K562 (cell line): ENCODE measurements around the gene CD22. TPM values are rescaled to one million over a fixed set of nuclear protein-coding genes. Genes with fewer than 3 reads are reported as not detected.

Experiments
- ATAC-seq: fragments of 200-7000 bp; cut with Tn5 transposase; 3 replicates; pipeline ENCODE4 v1.9.1; 2020; ENCODE audit warnings: moderate library complexity
- BruUV-seq: library from RNA; stranded (reverse); fragments of 400-500 nt; replicated peaks from 2 replicates; lab custom pipeline; 2021; lab: Mats Ljungman, UMichigan
- CTCF ChIA-PET: fragments of 300-600 bp; formaldehyde crosslinking; extraction: SDS; loops from one replicate; lab custom pipeline; 2021; ENCODE audit warnings: low intra/inter-chr PET ratio; lab: Yijun Ruan, JAX
- POLR2A ChIA-PET: fragments of 300-600, 350-650 bp; sonication (Branson Sonifier 250); formaldehyde crosslinking; extraction: SDS; loops from one replicate; lab custom pipeline; 2021; ENCODE audit warnings: antibody characterized with exemption, inconsistent platforms; lab: Yijun Ruan, JAX
- DNase-seq, 4 experiments: peaks; one replicate each; pipeline versions ENCODE4 v3.0.0 to v3.0.0-alpha.2; 2011 to 2018; ENCODE audit warnings: low spot score in 3 of 4, mixed read lengths in 3 of 4; ENCODE audit errors: extremely low read depth in 1 of 4
- FAIRE-seq: peaks from 2 replicates; lab custom pipeline; 2011; peaks lifted over from hg19 to GRCh38; lab: Jason Lieb, UNC
- H2AFZ ChIP-seq: 2 replicates; pipeline ENCODE4 v1.6.0; 2011; ENCODE audit warnings: low read depth, low read length, control low read depth, inconsistent platforms
- H3K27ac ChIP-seq: fragments of 200-600 bp; 3 replicates; pipeline ENCODE4 v1.8.0; 2011; ENCODE audit warnings: low read depth, mild to moderate bottlenecking, control low read depth, inconsistent platforms, low read length, moderate library complexity, mixed read lengths; ENCODE audit errors: extremely low read depth
- H3K27me3 ChIP-seq, 2 experiments: fragments of 300-600 bp in 1 of 2; 2 replicates in 1 of 2; 3 replicates in 1 of 2; pipeline versions ENCODE4 v1.6.0 to v1.8.0; 2011; ENCODE audit warnings: inconsistent platforms in 2 of 2, low read length in 2 of 2, mild to moderate bottlenecking in 1 of 2, mixed read lengths in 1 of 2, moderate library complexity in 1 of 2; ENCODE audit not compliant: control insufficient read depth in 2 of 2, insufficient read depth in 2 of 2
- H3K36me3 ChIP-seq: fragments of 300-600 bp; 3 replicates; pipeline ENCODE4 v1.8.0; 2011; ENCODE audit warnings: mild to moderate bottlenecking, low read length, inconsistent platforms; ENCODE audit not compliant: control insufficient read depth, insufficient read depth
- H3K4me1 ChIP-seq, 2 experiments: fragments of 200-600 bp in 1 of 2; replicated peaks in 1 of 2; 2 replicates in 1 of 2; 3 replicates in 1 of 2; pipeline versions ENCODE4 v1.5.1 to v1.8.0; 2011; ENCODE audit warnings: inconsistent platforms in 2 of 2, low read length in 2 of 2, mild to moderate bottlenecking in 1 of 2, mixed read lengths in 1 of 2, moderate library complexity in 1 of 2; ENCODE audit not compliant: control insufficient read depth in 2 of 2, insufficient read depth in 2 of 2
- H3K4me2 ChIP-seq: 2 replicates; pipeline ENCODE4 v1.6.1; 2011; ENCODE audit warnings: low read length, control low read depth, inconsistent platforms, mixed read lengths; ENCODE audit not compliant: insufficient read depth
- H3K4me3 ChIP-seq: fragments of 200-600 bp; sonication (generic), shearing (Covaris generic); 2 replicates; pipeline ENCODE4 v1.5.1; 2016; ENCODE audit warnings: control low read depth, inconsistent platforms
- H3K79me2 ChIP-seq: fragments of 200-600 bp; 3 replicates; pipeline ENCODE4 v1.8.0; 2011; ENCODE audit warnings: low read length, inconsistent platforms; ENCODE audit not compliant: control insufficient read depth, insufficient read depth
- H3K9ac ChIP-seq, 2 experiments: 2 replicates each; pipeline versions ENCODE4 v1.6.0 to v1.6.1; 2011; ENCODE audit warnings: low read depth in 2 of 2, low read length in 2 of 2, control low read depth in 1 of 2, inconsistent platforms in 1 of 2, mild to moderate bottlenecking in 1 of 2, mixed read lengths in 1 of 2; ENCODE audit not compliant: insufficient read depth in 1 of 2
- H3K9me1 ChIP-seq: one replicate; pipeline ENCODE4 v1.6.0; 2011; ENCODE audit warnings: inconsistent platforms, mild to moderate bottlenecking, low read length, moderate library complexity; ENCODE audit not compliant: control insufficient read depth, insufficient read depth
- H3K9me3 ChIP-seq: replicated peaks from 2 replicates; pipeline ENCODE4 v1.5.1; 2011; ENCODE audit warnings: low read depth, low read length, inconsistent platforms; ENCODE audit not compliant: control insufficient read depth, insufficient read depth
- H4K20me1 ChIP-seq: replicated peaks from 2 replicates; pipeline ENCODE4 v1.6.1; 2011; ENCODE audit warnings: low read length, inconsistent platforms, mixed read lengths; ENCODE audit not compliant: control insufficient read depth, insufficient read depth
- BRF1 ChIP-seq: IDR thresholded peaks from 3 replicates; pipeline ENCODE4 v1.6.1; 2011; ENCODE audit warnings: borderline replicate concordance, mild to moderate bottlenecking; ENCODE audit not compliant: insufficient read length; ENCODE audit errors: extremely low read depth
- E2F3 ChIP-seq: fragments of 250-450 bp; sonication (Bioruptor Pico); IDR thresholded peaks from 2 replicates; pipeline ENCODE4 v1.4.0; 2020; ENCODE audit warnings: mild to moderate bottlenecking
- HNRNPK ChIP-seq: fragments of 200-400 bp; formaldehyde crosslinking; IDR thresholded peaks from one replicate; pipeline ENCODE4 v1.6.1; 2018; ENCODE audit warnings: mild to moderate bottlenecking, low read depth, low read length; ENCODE audit not compliant: poor library complexity, severe bottlenecking
- MECOM ChIP-seq: fragments of 250-450 bp; sonication (Bioruptor Pico); IDR thresholded peaks from 2 replicates; pipeline ENCODE4 v1.8.0; 2022; ENCODE audit warnings: inconsistent platforms
- MYNN ChIP-seq, 2 experiments: sonication (generic); formaldehyde crosslinking in 1 of 2; IDR thresholded peaks; 2 replicates each; pipeline versions ENCODE4 v1.5.0 to v1.6.1; 2016 to 2020; ENCODE audit warnings: antibody characterized with exemption in 1 of 2, missing genetic modification reagents in 1 of 2
- NCOA1 ChIP-seq: fragments of 450-650 bp; IDR thresholded peaks from 2 replicates; pipeline ENCODE4 v1.6.1; 2016; ENCODE audit warnings: low read depth
- ZNF318 ChIP-seq, 2 experiments: fragments of 450-650 bp; IDR thresholded peaks; 2 replicates each; pipeline ENCODE4 v1.6.1; 2016; ENCODE audit warnings: mild to moderate bottlenecking in 2 of 2, borderline replicate concordance in 1 of 2, low read depth in 1 of 2, moderate library complexity in 1 of 2
- ZNF445 ChIP-seq: fragments of 250-450 bp; sonication (Bioruptor Pico); IDR thresholded peaks from 2 replicates; pipeline ENCODE4 v1.4.0; 2020; ENCODE audit warnings: low read depth, mild to moderate bottlenecking, moderate library complexity
- WGBS: fragments of 100-300 bp; shearing (Covaris generic); methylation state at CpG from one replicate; pipeline ENCODE4 v1.1.6; 2016; ENCODE audit warnings: low coverage, mixed read lengths; ENCODE audit not compliant: insufficient coverage; ENCODE audit errors: missing lambda C conversion rate; 5-methylcytosine and 5-hydroxymethylcytosine counted together
- in situ Hi-C: fragments of 300-500 bp; cut with MboI; formaldehyde crosslinking; loops from 4 replicates; pipeline ENCODE4 v1.15.0; 2018; ENCODE audit warnings: inconsistent platforms, mixed read lengths
- intact Hi-C: fragments of 100-400 bp; cut with micrococcal nuclease; formaldehyde crosslinking; loops from 2 replicates; pipeline ENCODE4 v1.14.2; 2022
- polyA plus RNA-seq, 8 experiments: library from polyadenylated mRNA; depleted of rRNA in 4 of 8; stranded (reverse) in 5 of 8; unstranded in 3 of 8; fragments of >200 nt; fragmentation: Nextera tagmentation in 2 of 8; fragmentation: Illumina TruSeq in 1 of 8; extraction: Ambion mirVana in 2 of 8; extraction: Trizol in 1 of 8; gene quantifications; 2 replicates each; pipeline versions ENCODE4 v1.2.1 to v1.2.3, GENCODE V29; 2011 to 2014; ENCODE audit warnings: inconsistent platforms in 1 of 8, missing spikeins in 1 of 8
- total RNA-seq, 7 experiments: library from RNA; depleted of rRNA in 6 of 7; stranded (reverse); fragments of >200 nt in 6 of 7; fragmentation: Illumina TruSeq in 2 of 7; extraction: Trizol in 2 of 7; gene quantifications; 2 replicates each; pipeline versions ENCODE4 v1.2.1 to v1.2.3, GENCODE V29; 2011 to 2021; ENCODE audit warnings: low replicate concordance in 1 of 7

Gene CD22
- total and polyA plus RNA-seq, 9 of the 15 experiments (the other 6 are each of a cell fraction or from before 2014, with no cell fraction given): 0.29 to 5.0 (median 3.5) TPM

- in situ Hi-C loops (no loop called here), intact Hi-C loops (no loop called here)
- DNase-seq: no peak
- H3K27ac ChIP-seq: no peak overlapping the region
- H3K79me2 ChIP-seq: no peaks in the 10 kb centered on the region
- H3K9ac ChIP-seq: no peak overlapping the region
- H3K4me2 ChIP-seq: no peak overlapping the region
- ChIA-PET CTCF (no interaction called here), POLR2A (interaction anchor here (1.0 to 1.1 kb wide), 2 partner anchors 12 to 13 kb away, joined by 3 read pairs; no protein-coding TSS in a partner anchor)
- H3K4me3 ChIP-seq: no peak overlapping the region
- no peaks in the 10 kb centered on the region for H3K9me3 ChIP-seq
- H2AFZ ChIP-seq: no peak overlapping the region
- H3K36me3 ChIP-seq: no peaks in the 10 kb centered on the region
- H3K9me1 ChIP-seq: no peaks in the 10 kb centered on the region
- peaks cover 25 to 55% of the 10 kb centered on the region in 2 experiments for H3K27me3 ChIP-seq
- 6% methylated on average over 4 of the region's 4 CpGs for WGBS
- FAIRE-seq: no peak
- no peaks in the 10 kb centered on the region for H3K4me1 ChIP-seq
- no TSS peak for BruUV-seq
- no peaks in the 10 kb centered on the region for H4K20me1 ChIP-seq
- TF ChIP-seq BRF1 (no peak), HNRNPK (no peak), MECOM (CRISPR knock-in tag) (no peak)
- no peak for ATAC-seq
These were observed 36.3 kb downstream of the CD22 start for GRCh38 chr19:35365303-35365702.

GRCh38 chr19:35368378-35368777 lies 39.4 kb downstream of the CD22 start:
- no peak for ATAC-seq
- Histone ChIP-seq H3K4me2 (no peak overlapping the region), H3K4me3 (no peak overlapping the region), H4K20me1 (no peaks in the 10 kb centered on the region), H3K9me3 (no peaks in the 10 kb centered on the region), H3K79me2 (no peaks in the 10 kb centered on the region), H3K4me1 (no peaks in the 10 kb centered on the region), H3K9me1 (no peaks in the 10 kb centered on the region), H2AFZ (no peak overlapping the region), H3K27me3 (peaks cover 18 to 27% of the 10 kb centered on the region in 2 experiments), H3K9ac (no peak overlapping the region), H3K27ac (no peak overlapping the region), H3K36me3 (no peaks in the 10 kb centered on the region)
- intact Hi-C loops: no loop called here
- no TSS peak for BruUV-seq
- ChIA-PET POLR2A (no interaction called here), CTCF (no interaction called here)
- in situ Hi-C loops: no loop called here
- WGBS: 0% methylated on average over 1 of the region's 1 CpG
- no peak for DNase-seq
- FAIRE-seq: no peak
- TF ChIP-seq E2F3 (no peak), ZNF318 (IDR thresholded peaks at IDR 0.05; ENCODE audit: borderline replicate concordance in 1 of 2, low read depth in 1 of 2) (no peak), MYNN (IDR thresholded peaks at IDR 0.05) (no peak), MYNN (CRISPR knock-in tag; IDR thresholded peaks at IDR 0.05) (no peak), NCOA1 (no peak), ZNF445 (no peak)
